PFSK-1 (cell line): Measurements from ENCODE around the gene IFI27L1.

Experiments
- POLR2AphosphoS5 ChIP-seq: IDR thresholded peaks from 2 replicates; pipeline ENCODE4 v1.6.1; 2012; ENCODE audit warnings: low read depth, mild to moderate bottlenecking, control low read depth, low read length, moderate library complexity
- SIN3A ChIP-seq: IDR thresholded peaks from 2 replicates; pipeline ENCODE4 v1.6.1; 2012; ENCODE audit warnings: mild to moderate bottlenecking, low read length, moderate library complexity, borderline replicate concordance; ENCODE audit not compliant: insufficient read depth
- TAF1 ChIP-seq: IDR thresholded peaks from 2 replicates; pipeline ENCODE4 v1.6.1; 2012; ENCODE audit warnings: low read length, control low read depth, borderline replicate concordance; ENCODE audit not compliant: insufficient read depth

GRCh38 chr14:94121485-94121884 lies 40.4 kb downstream of the IFI27L1 start:
- TF ChIP-seq POLR2AphosphoS5, result no peak
- no peak for TF ChIP-seq SIN3A
- no peak for TF ChIP-seq TAF1
